ENCODE results near the gene HCRTR2.

DNA sequence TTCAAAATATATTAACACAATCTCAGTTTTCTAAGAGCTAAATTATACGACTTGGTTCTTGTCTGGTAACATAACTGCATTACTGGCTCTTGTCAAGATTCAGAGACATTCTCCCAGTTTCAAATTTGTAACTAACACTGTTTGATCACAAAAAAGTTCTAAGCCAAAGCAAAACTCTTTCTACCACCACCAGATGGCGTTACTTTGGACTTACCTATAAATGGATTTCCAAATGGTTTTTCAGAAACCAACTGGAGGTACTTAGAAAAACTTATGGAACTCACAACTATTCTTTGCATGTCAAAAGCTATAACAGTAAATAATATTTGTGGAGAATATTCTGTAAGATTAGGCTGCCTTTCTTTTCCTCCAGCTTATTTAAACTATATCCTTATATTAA is 118.8 kb downstream of the HCRTR2 start:
- TF ChIP-seq CTCF (IDR thresholded peaks at IDR 0.05), result peak in 3 of 7 experiments; percentile 8 to 23 (median 14)
- TF ChIP-seq POLR2A (IDR thresholded peaks at IDR 0.05), result no peak
